K562 (cell line): ENCODE data around the gene RALGAPB. TPM values are rescaled to one million over a fixed set of nuclear protein-coding genes. Genes with fewer than 3 reads are reported as not detected.
A peak's percentile ranks its signal among the peaks of the same experiment; 100 is the strongest.
"Not testable (repeated sequence)": the region's sequence is repeated elsewhere in the genome, so short reads cannot be mapped to it uniquely, and the experiment has no call there.

ENCODE experiments used
- ATAC-seq: fragments of 200-7000 bp; cut with Tn5 transposase; 3 replicates; pipeline ENCODE4 v1.9.1; 2020; ENCODE audit warnings: moderate library complexity
- BruUV-seq: library from RNA; stranded (reverse); fragments of 400-500 nt; replicated peaks from 2 replicates; lab custom pipeline; 2021; lab: Mats Ljungman, UMichigan
- CTCF ChIA-PET: fragments of 300-600 bp; formaldehyde crosslinking; extraction: SDS; loops from one replicate; lab custom pipeline; 2021; ENCODE audit warnings: low intra/inter-chr PET ratio; lab: Yijun Ruan, JAX
- POLR2A ChIA-PET: fragments of 300-600, 350-650 bp; sonication (Branson Sonifier 250); formaldehyde crosslinking; extraction: SDS; loops from one replicate; lab custom pipeline; 2021; ENCODE audit warnings: antibody characterized with exemption, inconsistent platforms; lab: Yijun Ruan, JAX
- DNase-seq, 4 experiments: peaks; one replicate each; pipeline versions ENCODE4 v3.0.0 to v3.0.0-alpha.2; 2011 to 2018; ENCODE audit warnings: low spot score in 3 of 4, mixed read lengths in 3 of 4; ENCODE audit errors: extremely low read depth in 1 of 4
- FAIRE-seq: peaks from 2 replicates; lab custom pipeline; 2011; peaks lifted over from hg19 to GRCh38; lab: Jason Lieb, UNC
- H2AFZ ChIP-seq: 2 replicates; pipeline ENCODE4 v1.6.0; 2011; ENCODE audit warnings: low read depth, low read length, control low read depth, inconsistent platforms
- H3K27ac ChIP-seq: fragments of 200-600 bp; 3 replicates; pipeline ENCODE4 v1.8.0; 2011; ENCODE audit warnings: low read depth, mild to moderate bottlenecking, control low read depth, inconsistent platforms, low read length, moderate library complexity, mixed read lengths; ENCODE audit errors: extremely low read depth
- H3K27me3 ChIP-seq, 2 experiments: fragments of 300-600 bp in 1 of 2; 2 replicates in 1 of 2; 3 replicates in 1 of 2; pipeline versions ENCODE4 v1.6.0 to v1.8.0; 2011; ENCODE audit warnings: inconsistent platforms in 2 of 2, low read length in 2 of 2, mild to moderate bottlenecking in 1 of 2, mixed read lengths in 1 of 2, moderate library complexity in 1 of 2; ENCODE audit not compliant: control insufficient read depth in 2 of 2, insufficient read depth in 2 of 2
- H3K36me3 ChIP-seq: fragments of 300-600 bp; 3 replicates; pipeline ENCODE4 v1.8.0; 2011; ENCODE audit warnings: mild to moderate bottlenecking, low read length, inconsistent platforms; ENCODE audit not compliant: control insufficient read depth, insufficient read depth
- H3K4me1 ChIP-seq, 2 experiments: fragments of 200-600 bp in 1 of 2; replicated peaks in 1 of 2; 2 replicates in 1 of 2; 3 replicates in 1 of 2; pipeline versions ENCODE4 v1.5.1 to v1.8.0; 2011; ENCODE audit warnings: inconsistent platforms in 2 of 2, low read length in 2 of 2, mild to moderate bottlenecking in 1 of 2, mixed read lengths in 1 of 2, moderate library complexity in 1 of 2; ENCODE audit not compliant: control insufficient read depth in 2 of 2, insufficient read depth in 2 of 2
- H3K4me2 ChIP-seq: 2 replicates; pipeline ENCODE4 v1.6.1; 2011; ENCODE audit warnings: low read length, control low read depth, inconsistent platforms, mixed read lengths; ENCODE audit not compliant: insufficient read depth
- H3K4me3 ChIP-seq: fragments of 200-600 bp; sonication (generic), shearing (Covaris generic); 2 replicates; pipeline ENCODE4 v1.5.1; 2016; ENCODE audit warnings: control low read depth, inconsistent platforms
- H3K79me2 ChIP-seq: fragments of 200-600 bp; 3 replicates; pipeline ENCODE4 v1.8.0; 2011; ENCODE audit warnings: low read length, inconsistent platforms; ENCODE audit not compliant: control insufficient read depth, insufficient read depth
- H3K9ac ChIP-seq, 2 experiments: 2 replicates each; pipeline versions ENCODE4 v1.6.0 to v1.6.1; 2011; ENCODE audit warnings: low read depth in 2 of 2, low read length in 2 of 2, control low read depth in 1 of 2, inconsistent platforms in 1 of 2, mild to moderate bottlenecking in 1 of 2, mixed read lengths in 1 of 2; ENCODE audit not compliant: insufficient read depth in 1 of 2
- H3K9me1 ChIP-seq: one replicate; pipeline ENCODE4 v1.6.0; 2011; ENCODE audit warnings: inconsistent platforms, mild to moderate bottlenecking, low read length, moderate library complexity; ENCODE audit not compliant: control insufficient read depth, insufficient read depth
- H3K9me3 ChIP-seq: replicated peaks from 2 replicates; pipeline ENCODE4 v1.5.1; 2011; ENCODE audit warnings: low read depth, low read length, inconsistent platforms; ENCODE audit not compliant: control insufficient read depth, insufficient read depth
- H4K20me1 ChIP-seq: replicated peaks from 2 replicates; pipeline ENCODE4 v1.6.1; 2011; ENCODE audit warnings: low read length, inconsistent platforms, mixed read lengths; ENCODE audit not compliant: control insufficient read depth, insufficient read depth
- HDAC3 ChIP-seq: fragments of 450-650 bp; IDR thresholded peaks from 2 replicates; pipeline ENCODE4 v1.6.1; 2018; ENCODE audit warnings: borderline replicate concordance, mild to moderate bottlenecking, moderate library complexity; ENCODE audit not compliant: partially characterized antibody
- MCM2 ChIP-seq: fragments of 450-650 bp; IDR thresholded peaks from 2 replicates; pipeline ENCODE4 v1.6.1; 2017; ENCODE audit warnings: low read depth, mild to moderate bottlenecking
- WGBS: fragments of 100-300 bp; shearing (Covaris generic); methylation state at CpG from one replicate; pipeline ENCODE4 v1.1.6; 2016; ENCODE audit warnings: low coverage, mixed read lengths; ENCODE audit not compliant: insufficient coverage; ENCODE audit errors: missing lambda C conversion rate; 5-methylcytosine and 5-hydroxymethylcytosine counted together
- in situ Hi-C: fragments of 300-500 bp; cut with MboI; formaldehyde crosslinking; loops from 4 replicates; pipeline ENCODE4 v1.15.0; 2018; ENCODE audit warnings: inconsistent platforms, mixed read lengths
- intact Hi-C: fragments of 100-400 bp; cut with micrococcal nuclease; formaldehyde crosslinking; loops from 2 replicates; pipeline ENCODE4 v1.14.2; 2022
- polyA plus RNA-seq, 8 experiments: library from polyadenylated mRNA; depleted of rRNA in 4 of 8; stranded (reverse) in 5 of 8; unstranded in 3 of 8; fragments of >200 nt; fragmentation: Nextera tagmentation in 2 of 8; fragmentation: Illumina TruSeq in 1 of 8; extraction: Ambion mirVana in 2 of 8; extraction: Trizol in 1 of 8; gene quantifications; 2 replicates each; pipeline versions ENCODE4 v1.2.1 to v1.2.3, GENCODE V29; 2011 to 2014; ENCODE audit warnings: inconsistent platforms in 1 of 8, missing spikeins in 1 of 8
- total RNA-seq, 7 experiments: library from RNA; depleted of rRNA in 6 of 7; stranded (reverse); fragments of >200 nt in 6 of 7; fragmentation: Illumina TruSeq in 2 of 7; extraction: Trizol in 2 of 7; gene quantifications; 2 replicates each; pipeline versions ENCODE4 v1.2.1 to v1.2.3, GENCODE V29; 2011 to 2021; ENCODE audit warnings: low replicate concordance in 1 of 7
- TF ChIP-seq, protein P1 (sequence below): fragments of 250-450 bp; sonication (Bioruptor Pico); IDR thresholded peaks from 2 replicates; pipeline ENCODE4 v1.8.0; 2022; ENCODE audit warnings: inconsistent platforms, mild to moderate bottlenecking, moderate library complexity, borderline replicate concordance

Gene RALGAPB
- total and polyA plus RNA-seq, 9 of the 15 experiments (the other 6 are each of a cell fraction or from before 2014, with no cell fraction given), result 4.3 to 25.6 (median 13.6) TPM

DNA sequence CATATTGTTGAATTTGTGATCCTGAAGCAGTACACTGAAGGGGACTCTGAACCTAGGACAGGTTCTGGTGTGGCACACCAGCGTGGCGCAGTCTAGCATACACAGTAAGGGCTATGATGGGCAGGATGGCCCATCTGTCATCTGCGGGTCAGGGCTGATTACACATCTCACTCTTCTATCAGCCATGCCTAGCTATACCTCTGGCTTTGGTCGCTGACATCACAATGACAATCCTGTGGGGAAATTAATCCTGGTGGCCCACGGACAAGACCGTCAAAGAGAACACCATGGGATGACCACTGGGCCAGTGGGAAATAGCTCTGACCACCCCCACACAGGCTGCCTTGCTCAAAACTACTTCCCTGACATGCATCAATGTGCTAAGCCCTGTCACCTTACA is 40.4 kb upstream of the RALGAPB start (continued):
- TF ChIP-seq MCM2, result no peak
- TF ChIP-seq HDAC3, result no peak
- TF ChIP-seq, protein P1, sequence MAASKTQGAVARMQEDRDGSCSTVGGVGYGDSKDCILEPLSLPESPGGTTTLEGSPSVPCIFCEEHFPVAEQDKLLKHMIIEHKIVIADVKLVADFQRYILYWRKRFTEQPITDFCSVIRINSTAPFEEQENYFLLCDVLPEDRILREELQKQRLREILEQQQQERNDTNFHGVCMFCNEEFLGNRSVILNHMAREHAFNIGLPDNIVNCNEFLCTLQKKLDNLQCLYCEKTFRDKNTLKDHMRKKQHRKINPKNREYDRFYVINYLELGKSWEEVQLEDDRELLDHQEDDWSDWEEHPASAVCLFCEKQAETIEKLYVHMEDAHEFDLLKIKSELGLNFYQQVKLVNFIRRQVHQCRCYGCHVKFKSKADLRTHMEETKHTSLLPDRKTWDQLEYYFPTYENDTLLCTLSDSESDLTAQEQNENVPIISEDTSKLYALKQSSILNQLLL (CRISPR knock-in tag), result no peak

DNA sequence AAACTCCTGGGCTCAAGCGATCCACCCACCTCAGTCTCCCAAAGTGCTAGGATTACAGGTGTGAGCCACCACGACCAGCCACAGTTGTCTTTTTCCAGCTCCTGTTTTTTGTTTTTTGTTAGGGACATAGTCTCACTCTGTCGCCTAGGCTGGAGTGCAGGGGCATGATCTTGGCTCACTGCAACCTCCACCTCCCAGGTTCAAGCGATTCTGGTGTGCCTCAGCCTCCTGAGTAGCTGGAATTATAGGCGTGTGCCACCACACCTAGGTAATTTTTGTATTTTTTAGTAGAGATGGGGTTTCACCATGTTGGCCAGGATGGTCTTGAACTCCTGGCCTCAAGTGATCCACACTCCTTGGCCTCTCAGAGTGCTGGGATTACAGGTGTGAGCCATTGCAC is 39.8 kb upstream of the RALGAPB start:
- H3K4me1 ChIP-seq, result peaks cover 20 to 31% of the 10 kb centered on the region in 2 experiments; a peak in 4 of 5 replicates
- H3K79me2 ChIP-seq, result peaks cover 73% of the 10 kb centered on the region
- DNase-seq, CTCF ChIA-PET, intact Hi-C loops, H2AFZ ChIP-seq, H3K27ac ChIP-seq, ATAC-seq, BruUV-seq, in situ Hi-C loops, H3K9me3 ChIP-seq, FAIRE-seq, H3K27me3 ChIP-seq: not testable (repeated sequence)
- H3K9ac ChIP-seq, result peak overlapping the region; percentile 98 to 99; a peak in 3 of 4 replicates
- H3K4me2 ChIP-seq, result peak overlapping the region; percentile 97
- POLR2A ChIA-PET, result interaction anchor here (0.5 to 5.6 kb wide), 9 partner anchors 8 to 88 kb away, joined by 3 to 130 read pairs (median 8); partner anchors contain the start of gene RALGAPB
- peaks cover 61% of the 10 kb centered on the region for H4K20me1 ChIP-seq
- H3K4me3 ChIP-seq, result peak overlapping the region; percentile 95; the same call in 1 of the 2 replicates
- peaks cover 16% of the 10 kb centered on the region for H3K9me1 ChIP-seq
- WGBS, result 80% methylated on average over 5 of the region's 5 CpGs
- H3K36me3 ChIP-seq, result peaks cover 70% of the 10 kb centered on the region
